ENCODE measurements around the gene CYTH3. TPM values are rescaled to one million over a fixed set of nuclear protein-coding genes. Genes with fewer than 3 reads are reported as not detected.

Gene CYTH3
- total and polyA plus RNA-seq, 2 of the 4 experiments (the other 2 are of a cell fraction) = 14.2 to 34.8 TPM

DNA sequence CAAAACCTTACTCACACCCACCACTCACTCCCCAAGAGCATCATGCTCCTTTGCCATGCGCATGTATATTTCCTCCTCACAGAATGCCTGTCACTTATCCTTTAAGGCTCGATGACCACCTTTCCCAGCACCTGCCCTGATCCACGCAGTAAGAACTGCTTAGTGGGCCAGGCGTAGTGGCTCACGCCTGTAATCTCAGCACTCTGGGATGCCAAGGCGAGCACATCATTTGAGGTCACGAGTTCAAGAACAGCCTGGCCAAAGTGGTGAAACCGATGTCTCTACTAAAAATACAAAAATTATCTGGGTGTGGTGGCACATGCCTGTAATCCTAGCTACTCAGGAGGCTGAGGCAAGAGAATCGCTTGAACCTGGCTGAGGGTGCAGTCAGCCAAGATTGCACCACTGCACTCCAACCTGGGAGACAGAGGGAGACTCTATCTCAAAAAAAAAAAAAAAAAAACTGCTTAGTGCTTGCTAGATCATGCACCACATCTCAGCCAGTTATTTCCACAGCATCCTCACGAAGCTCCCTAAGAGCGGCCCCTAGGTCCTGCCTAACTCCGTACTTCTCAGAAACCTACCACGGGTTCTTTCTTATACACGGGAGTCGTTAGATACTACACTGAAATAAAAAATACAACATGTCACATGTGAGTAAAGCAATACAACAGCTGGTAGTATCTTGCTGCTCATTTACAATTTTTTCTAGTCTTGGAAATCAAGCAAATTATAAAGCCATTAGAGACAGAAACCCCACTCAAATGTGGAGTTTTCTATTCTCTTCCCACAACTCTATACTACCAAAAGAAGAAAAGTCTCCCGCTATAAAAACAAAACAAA, 37.2 kb downstream of the CYTH3 start (continued):
- TF ChIP-seq BHLHE40 (IDR thresholded peaks at IDR 0.05; ENCODE audit: low read depth, low read length) (no peak), NFE2L2 (IDR thresholded peaks at IDR 0.05; ENCODE audit: low read depth, low read length) (no peak)

DNA sequence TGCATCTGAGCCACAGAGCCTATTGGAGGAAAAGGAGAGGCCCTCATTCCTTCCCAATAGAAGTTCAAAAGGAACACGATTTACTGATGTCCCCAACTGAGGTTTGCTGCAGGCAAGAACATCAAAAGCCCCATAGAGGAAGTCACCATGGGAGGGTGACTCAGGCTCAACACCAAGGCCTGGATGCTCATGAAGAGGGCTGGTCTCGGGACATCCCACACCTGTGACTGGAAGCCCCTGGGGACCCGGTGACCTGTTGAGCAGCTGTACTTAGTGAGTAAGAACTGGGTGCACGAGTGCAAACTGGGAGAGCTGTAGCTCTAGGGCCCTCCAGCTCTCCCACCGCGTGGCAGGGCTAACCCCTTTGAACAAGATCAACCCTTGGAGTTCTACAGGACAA, 38.0 kb downstream of the CYTH3 start:
- Histone ChIP-seq H4K91ac (ENCODE audit: insufficient read depth, low read depth, low read length) (no peak overlapping the region), H2AK5ac (ENCODE audit: low read depth, low read length) (no peak overlapping the region; the same call in 1 of the 2 replicates), H3K79me1 (ENCODE audit: low read depth in 1 of 2, low read length in 2 of 2) (peaks cover 30 to 84% of the 10 kb centered on the region in 2 experiments), H3K27me3 (ENCODE audit: control insufficient read depth, insufficient read depth, low read length) (no peaks in the 10 kb centered on the region), H3K4me3 (ENCODE audit: insufficient read depth, low read depth, low read length) (no peak overlapping the region), H4K5ac (ENCODE audit: low read depth, low read length) (no peak overlapping the region), H3K18ac (ENCODE audit: low read depth, low read length) (no peak overlapping the region), H3K36me3 (ENCODE audit: control insufficient read depth, insufficient read depth, low read length) (no peaks in the 10 kb centered on the region), H3K4me2 (ENCODE audit: low read depth, low read length) (no peak overlapping the region), H2BK120ac (ENCODE audit: low read depth, low read length) (no peak overlapping the region), H3K56ac (ENCODE audit: extremely low read depth, insufficient read depth, low read length) (no peak overlapping the region), H4K8ac (ENCODE audit: low read depth in 2 of 2, low read length in 2 of 2) (no peak overlapping the region), H2BK20ac (ENCODE audit: low read depth, low read length) (no peak overlapping the region), H4K20me1 (ENCODE audit: insufficient read depth, low read length) (peaks cover 21% of the 10 kb centered on the region; the same call in 1 of the 2 replicates), H3K23ac (ENCODE audit: low read depth, low read length) (no peak overlapping the region; the same call in 1 of the 2 replicates), H3K27ac (ENCODE audit: insufficient read depth, low read length) (no peak overlapping the region), H2BK15ac (ENCODE audit: low read depth, low read length) (no peak overlapping the region), H2AK9ac (replicated peaks; ENCODE audit: low read depth, low read length, poor library complexity) (no peak overlapping the region), H3K4me1 (ENCODE audit: control insufficient read depth, insufficient read depth, low read length) (peaks cover 6% of the 10 kb centered on the region; the same call in 1 of the 2 replicates), H3K4ac (ENCODE audit: low read depth, low read length) (no peak overlapping the region), H3K9ac (ENCODE audit: low read depth, low read length) (no peak overlapping the region), H2BK5ac (ENCODE audit: low read depth, low read length, poor library complexity, severe bottlenecking) (no peak overlapping the region), H3K9me1 (ENCODE audit: insufficient read depth, low read length) (peaks cover 13% of the 10 kb centered on the region), H3K9me3 (ENCODE audit: control insufficient read depth, insufficient read depth, low read length) (no peaks in the 10 kb centered on the region), H3K14ac (replicated peaks; ENCODE audit: low read depth, low read length) (no peak overlapping the region), H2AFZ (replicated peaks; ENCODE audit: low read length, poor library complexity) (no peak overlapping the region)
- ChIA-PET CTCF (interaction anchor here (0.8 kb wide), 1 partner anchor 20 kb away, joined by 3 read pairs; no protein-coding TSS in a partner anchor), POLR2A (ENCODE audit: unreplicated experiment) (no interaction called here)
- 100% methylated on average over 5 of the region's 6 CpGs; no CpG with 5 or more reads in 1 of the 2 experiments for WGBS, 2 experiments (ENCODE audit: extremely low coverage in 2 of 2, insufficient read length in 1 of 2)
- intact Hi-C loops (cut with micrococcal nuclease) (no loop called here), dilution Hi-C loops (cut with HindIII; ENCODE audit: low sequenced_read_pairs, unreplicated experiment) (no loop called here), in situ Hi-C loops (cut with MboI; ENCODE audit: low sequenced_read_pairs) (no loop called here)
- TF ChIP-seq, protein P1, sequence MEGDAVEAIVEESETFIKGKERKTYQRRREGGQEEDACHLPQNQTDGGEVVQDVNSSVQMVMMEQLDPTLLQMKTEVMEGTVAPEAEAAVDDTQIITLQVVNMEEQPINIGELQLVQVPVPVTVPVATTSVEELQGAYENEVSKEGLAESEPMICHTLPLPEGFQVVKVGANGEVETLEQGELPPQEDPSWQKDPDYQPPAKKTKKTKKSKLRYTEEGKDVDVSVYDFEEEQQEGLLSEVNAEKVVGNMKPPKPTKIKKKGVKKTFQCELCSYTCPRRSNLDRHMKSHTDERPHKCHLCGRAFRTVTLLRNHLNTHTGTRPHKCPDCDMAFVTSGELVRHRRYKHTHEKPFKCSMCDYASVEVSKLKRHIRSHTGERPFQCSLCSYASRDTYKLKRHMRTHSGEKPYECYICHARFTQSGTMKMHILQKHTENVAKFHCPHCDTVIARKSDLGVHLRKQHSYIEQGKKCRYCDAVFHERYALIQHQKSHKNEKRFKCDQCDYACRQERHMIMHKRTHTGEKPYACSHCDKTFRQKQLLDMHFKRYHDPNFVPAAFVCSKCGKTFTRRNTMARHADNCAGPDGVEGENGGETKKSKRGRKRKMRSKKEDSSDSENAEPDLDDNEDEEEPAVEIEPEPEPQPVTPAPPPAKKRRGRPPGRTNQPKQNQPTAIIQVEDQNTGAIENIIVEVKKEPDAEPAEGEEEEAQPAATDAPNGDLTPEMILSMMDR (conservative IDR thresholded peaks at IDR 0.05; ENCODE audit: low read depth, low read length) = no peak
- TF ChIP-seq, protein P2, sequence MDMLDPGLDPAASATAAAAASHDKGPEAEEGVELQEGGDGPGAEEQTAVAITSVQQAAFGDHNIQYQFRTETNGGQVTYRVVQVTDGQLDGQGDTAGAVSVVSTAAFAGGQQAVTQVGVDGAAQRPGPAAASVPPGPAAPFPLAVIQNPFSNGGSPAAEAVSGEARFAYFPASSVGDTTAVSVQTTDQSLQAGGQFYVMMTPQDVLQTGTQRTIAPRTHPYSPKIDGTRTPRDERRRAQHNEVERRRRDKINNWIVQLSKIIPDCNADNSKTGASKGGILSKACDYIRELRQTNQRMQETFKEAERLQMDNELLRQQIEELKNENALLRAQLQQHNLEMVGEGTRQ (IDR thresholded peaks at IDR 0.05; ENCODE audit: low read depth, low read length) = no peak
- TF ChIP-seq, protein P3, sequence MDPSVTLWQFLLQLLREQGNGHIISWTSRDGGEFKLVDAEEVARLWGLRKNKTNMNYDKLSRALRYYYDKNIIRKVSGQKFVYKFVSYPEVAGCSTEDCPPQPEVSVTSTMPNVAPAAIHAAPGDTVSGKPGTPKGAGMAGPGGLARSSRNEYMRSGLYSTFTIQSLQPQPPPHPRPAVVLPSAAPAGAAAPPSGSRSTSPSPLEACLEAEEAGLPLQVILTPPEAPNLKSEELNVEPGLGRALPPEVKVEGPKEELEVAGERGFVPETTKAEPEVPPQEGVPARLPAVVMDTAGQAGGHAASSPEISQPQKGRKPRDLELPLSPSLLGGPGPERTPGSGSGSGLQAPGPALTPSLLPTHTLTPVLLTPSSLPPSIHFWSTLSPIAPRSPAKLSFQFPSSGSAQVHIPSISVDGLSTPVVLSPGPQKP (IDR thresholded peaks at IDR 0.05; ENCODE audit: borderline replicate concordance, low read depth, low read length) = no peak
- ATAC-seq (ENCODE audit: low read depth) = no peak
- DNase-seq = no peak
- no TSS peak for BruUV-seq (replicated peaks)
